Right renal pelvis (tissue), 4 donors: Measurements from ENCODE around the gene SUSD1. TPM values are rescaled to one million over a fixed set of nuclear protein-coding genes. Genes with fewer than 3 reads are reported as not detected.

Experiments used
- DNase-seq, 4 donors: peaks; one replicate each; pipeline ENCODE4 v3.0.0-alpha.2; 2013; ENCODE audit warnings: low read depth in 4 of 4, low spot score in 3 of 4, missing footprints in 1 of 4
- polyA plus RNA-seq, 4 donors: library from polyadenylated mRNA; unstranded; fragments of 120-200 nt; gene quantifications; one replicate each; pipeline ENCODE4 v1.2.1, GENCODE V29; 2013; ENCODE audit not compliant: insufficient read length in 4 of 4

The SUSD1 gene
- polyA plus RNA-seq, 4 donors: 28.2 to 41.1 (median 33.2) TPM

GRCh38 chr9:112025850-112026249 is 149.2 kb downstream of the SUSD1 start:
- no peak for DNase-seq

- DNase-seq: no peak
These were observed 153.4 kb downstream of the SUSD1 start for GRCh38 chr9:112021742-112022141.

- no peak for DNase-seq
These were observed 154.2 kb downstream of the SUSD1 start for GRCh38 chr9:112020680-112021596.

- no peak for DNase-seq
These were observed 157.2 kb downstream of the SUSD1 start for GRCh38 chr9:112017878-112018277.

- no peak for DNase-seq
These were observed 159.4 kb downstream of the SUSD1 start for GRCh38 chr9:112015736-112016135.

- no peak for DNase-seq
These were observed 159.9 kb downstream of the SUSD1 start for GRCh38 chr9:112015149-112015548.

- DNase-seq: no peak
These were observed 161.8 kb downstream of the SUSD1 start for GRCh38 chr9:112013266-112013665.

GRCh38 chr9:112012026-112012902 is 162.8 kb downstream of the SUSD1 start:
- DNase-seq: no peak

GRCh38 chr9:112011051-112011620 is 164.0 kb downstream of the SUSD1 start:
- DNase-seq: no peak

GRCh38 chr9:112010537-112010936 is 164.6 kb downstream of the SUSD1 start:
- no peak for DNase-seq

- no peak for DNase-seq
These were observed 165.4 kb downstream of the SUSD1 start for GRCh38 chr9:112009656-112010055.

GRCh38 chr9:112007575-112008240 is 167.4 kb downstream of the SUSD1 start:
- no peak for DNase-seq

GRCh38 chr9:112006361-112007020 is 168.6 kb downstream of the SUSD1 start:
- no peak for DNase-seq

- no peak for DNase-seq
These were observed 169.2 kb downstream of the SUSD1 start for GRCh38 chr9:112005939-112006338.

GRCh38 chr9:112003538-112003937 is 171.6 kb downstream of the SUSD1 start:
- no peak for DNase-seq

GRCh38 chr9:112002847-112003457 is 172.1 kb downstream of the SUSD1 start:
- DNase-seq: no peak

- DNase-seq: no peak
These were observed 172.8 kb downstream of the SUSD1 start for GRCh38 chr9:112002131-112002846.

- no peak for DNase-seq
These were observed 174.4 kb downstream of the SUSD1 start for GRCh38 chr9:112000743-112001142.

- no peak for DNase-seq
These were observed 175.8 kb downstream of the SUSD1 start for GRCh38 chr9:111999319-111999718.
